GM19351 (cell line): ENCODE data around the gene ITPKB.

ENCODE experiments used
- ATAC-seq: cut with Tn5 transposase; IDR thresholded peaks from one replicate; pipeline ENCODE4 v1.9.1; 2021; ENCODE audit warnings: mild to moderate bottlenecking, moderate library complexity; ENCODE audit not compliant: unreplicated experiment

Gene ITPKB

GRCh38 chr1:226586650-226587422, 152.2 kb downstream of the ITPKB start:
- ATAC-seq: no peak

- no peak for ATAC-seq
These were observed 153.0 kb downstream of the ITPKB start for GRCh38 chr1:226586116-226586515.

- no peak for ATAC-seq
These were observed 154.9 kb downstream of the ITPKB start for GRCh38 chr1:226584164-226584563.

GRCh38 chr1:226582966-226583365, 156.1 kb downstream of the ITPKB start:
- ATAC-seq: no peak
